UCSD-AML1 (cell line): Measurements from ENCODE around the gene PROSER1.
"Not testable (repeated sequence)": the region's sequence is repeated elsewhere in the genome, so short reads cannot be mapped to it uniquely, and the experiment has no call there.

ENCODE experiments used
- DNase-seq: peaks from one replicate; lab custom pipeline; 2025; ENCODE audit not compliant: unreplicated experiment; lab: John Stamatoyannopoulos, UW

PROSER1 gene

GRCh38 chr13:39037880-39038568, at the start of gene PROSER1, which contains the start of gene NHLRC3:
TSS of gene PROSER1 (minus strand) at chr13:39038089. CDS start at chr13:39037242, 847 bp downstream.
TSS of gene NHLRC3 (plus strand) at chr13:39038456. CDS start at chr13:39038640, 184 bp downstream.
- peak; percentile 90 for DNase-seq

GRCh38 chr13:39086251-39086945, 48.5 kb upstream of the PROSER1 start:
- DNase-seq: not testable (repeated sequence)

GRCh38 chr13:39073983-39074382, 36.1 kb upstream of the PROSER1 start:
- no peak for DNase-seq

- DNase-seq: no peak
Measured at GRCh38 chr13:39072842-39073241, 35.0 kb upstream of the PROSER1 start.

- no peak for DNase-seq
Measured at GRCh38 chr13:39062004-39062403, 24.1 kb upstream of the PROSER1 start.

GRCh38 chr13:39058040-39058439, 20.2 kb upstream of the PROSER1 start:
- DNase-seq: no peak

GRCh38 chr13:39056018-39056417, 18.1 kb upstream of the PROSER1 start:
- no peak for DNase-seq

GRCh38 chr13:39054112-39054511, 16.2 kb upstream of the PROSER1 start:
- no peak for DNase-seq

GRCh38 chr13:39052944-39053343, 15.1 kb upstream of the PROSER1 start:
- no peak for DNase-seq

GRCh38 chr13:39051157-39051556, 13.3 kb upstream of the PROSER1 start:
- no peak for DNase-seq

- DNase-seq: no peak
Measured at GRCh38 chr13:39049274-39049673, 11.4 kb upstream of the PROSER1 start.

GRCh38 chr13:39048806-39049205, 10.9 kb upstream of the PROSER1 start:
- DNase-seq: no peak

GRCh38 chr13:39047560-39047959, 9.7 kb upstream of the PROSER1 start:
- DNase-seq: no peak

- DNase-seq: no peak
Measured at GRCh38 chr13:39044536-39044935, 6.6 kb upstream of the PROSER1 start.

GRCh38 chr13:39040206-39040605, 2.3 kb upstream of the PROSER1 start:
- no peak for DNase-seq

GRCh38 chr13:39039041-39039440, 1.2 kb upstream of the PROSER1 start:
- DNase-seq: no peak

- no peak for DNase-seq
Measured at GRCh38 chr13:39038569-39039030, 711 bp upstream of the PROSER1 start.

GRCh38 chr13:39037410-39037879, 444 bp downstream of the PROSER1 start:
- no peak for DNase-seq

GRCh38 chr13:39036212-39036611, 1.7 kb downstream of the PROSER1 start:
- no peak for DNase-seq

- DNase-seq: no peak
Measured at GRCh38 chr13:39035799-39036198, 2.1 kb downstream of the PROSER1 start.

GRCh38 chr13:39035204-39035603, 2.7 kb downstream of the PROSER1 start:
- no peak for DNase-seq

- no peak for DNase-seq
Measured at GRCh38 chr13:39034085-39034484, 3.8 kb downstream of the PROSER1 start.
